Central memory CD8-positive, alpha-beta T cell (primary cell): ENCODE results near the gene BICDL1.
"Not testable (repeated sequence)": the region's sequence is repeated elsewhere in the genome, so short reads cannot be mapped to it uniquely, and the experiment has no call there.

Source experiments
- ATAC-seq: fragments of 150-1000 bp; cut with Tn5 transposase; replicated peaks from 2 replicates; pipeline ENCODE4 v1.10.0; 2022; ENCODE audit warnings: mild to moderate bottlenecking, moderate FRiP score, moderate number of reproducible peaks; ENCODE audit not compliant: poor library complexity, severe bottlenecking; ENCODE audit errors: extremely low read depth
- DNase-seq, 2 donors: peaks; one replicate each; pipeline ENCODE4 v3.0.0; 2021; ENCODE audit warnings: low spot score in 2 of 2
- H3K27ac Mint-ChIP-seq: one replicate; pipeline ENCODE4 v1.8.0; 2022; ENCODE audit warnings: low read depth, mild to moderate bottlenecking, moderate library complexity, mixed read lengths
- H3K27me3 Mint-ChIP-seq: one replicate; pipeline ENCODE4 v1.8.0; 2022; ENCODE audit warnings: mixed read lengths
- H3K36me3 Mint-ChIP-seq: one replicate; pipeline ENCODE4 v1.8.0; 2022; ENCODE audit warnings: mild to moderate bottlenecking, moderate library complexity, mixed read lengths; ENCODE audit not compliant: insufficient read depth
- H3K4me1 Mint-ChIP-seq: one replicate; pipeline ENCODE4 v1.8.0; 2022; ENCODE audit warnings: mixed read lengths
- H3K4me3 Mint-ChIP-seq: one replicate; pipeline ENCODE4 v1.8.0; 2022; ENCODE audit warnings: mild to moderate bottlenecking, moderate library complexity, mixed read lengths
- H3K9me3 Mint-ChIP-seq: one replicate; pipeline ENCODE4 v1.8.0; 2022; ENCODE audit warnings: mixed read lengths

BICDL1 gene

DNA sequence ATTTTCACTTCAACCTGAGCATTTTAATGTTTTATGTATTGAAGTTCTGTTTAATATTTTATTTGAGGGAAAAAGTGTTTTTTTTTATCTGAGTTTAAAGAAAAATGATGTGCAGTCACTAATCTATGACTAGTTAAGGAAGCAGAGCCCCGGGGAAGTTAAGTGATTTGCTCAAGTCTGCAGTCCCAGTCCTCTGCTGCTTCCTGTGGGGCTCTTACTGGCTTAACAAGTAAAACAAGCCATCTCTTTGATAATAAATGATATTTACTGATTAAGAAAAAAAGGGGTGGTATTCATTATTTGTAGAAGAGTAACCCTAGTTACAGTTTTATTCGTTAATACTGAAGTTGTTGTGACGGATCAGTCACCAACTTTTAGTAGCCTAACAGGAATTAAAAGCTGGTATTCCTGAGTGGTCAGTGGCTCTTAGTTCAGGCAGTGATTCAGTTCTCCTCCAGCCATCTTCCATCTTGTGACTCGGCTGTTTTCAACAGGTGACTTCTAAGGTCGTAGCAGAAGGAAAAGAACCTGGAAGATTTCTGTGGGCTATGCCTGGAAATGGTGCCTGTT is 21.7 kb downstream of the BICDL1 start:
- Mint-ChIP-seq H3K36me3 (peaks cover 48% of the 10 kb centered on the region), H3K4me3 (peak overlapping the region; percentile 56), H3K27me3 (no peaks in the 10 kb centered on the region), H3K9me3 (no peaks in the 10 kb centered on the region), H3K27ac (peak overlapping the region; percentile 99), H3K4me1 (peaks cover 83% of the 10 kb centered on the region)
- ATAC-seq (no peak), DNase-seq (no peak)

DNA sequence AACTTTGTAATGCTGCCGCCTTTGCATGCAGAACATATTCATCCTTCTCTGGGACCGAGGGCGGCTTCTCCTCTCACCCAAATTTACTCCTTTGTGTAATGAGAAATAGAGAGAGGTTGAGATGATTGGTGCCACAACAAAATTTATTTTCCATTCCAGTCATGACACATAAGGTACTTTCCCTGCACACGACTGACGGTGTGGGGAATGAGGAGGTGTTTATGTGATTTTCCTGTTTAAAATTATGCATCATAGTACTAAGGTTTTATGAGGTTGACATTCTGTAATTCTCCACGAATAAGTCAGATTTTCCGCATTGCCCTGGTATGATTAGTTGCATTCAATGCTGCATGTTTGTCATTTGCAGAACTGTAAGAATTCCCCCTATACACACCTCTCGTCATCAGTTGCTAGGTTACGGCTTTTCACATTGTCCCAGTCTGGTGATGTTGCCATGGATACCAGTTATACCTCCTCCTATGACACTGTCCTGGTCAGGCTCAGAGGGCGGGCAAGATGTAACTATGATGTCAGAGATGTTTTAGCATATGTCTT is 23.1 kb downstream of the BICDL1 start:
- H3K27ac Mint-ChIP-seq = peak overlapping the region; percentile 99
- H3K9me3 Mint-ChIP-seq = no peaks in the 10 kb centered on the region
- peak; percentile 34 to 86 for DNase-seq
- H3K36me3 Mint-ChIP-seq = peaks cover 46% of the 10 kb centered on the region
- H3K4me1 Mint-ChIP-seq = peaks cover 76% of the 10 kb centered on the region
- H3K4me3 Mint-ChIP-seq = peak overlapping the region; percentile 56
- peak; percentile 72 for ATAC-seq
- no peaks in the 10 kb centered on the region for H3K27me3 Mint-ChIP-seq

DNA sequence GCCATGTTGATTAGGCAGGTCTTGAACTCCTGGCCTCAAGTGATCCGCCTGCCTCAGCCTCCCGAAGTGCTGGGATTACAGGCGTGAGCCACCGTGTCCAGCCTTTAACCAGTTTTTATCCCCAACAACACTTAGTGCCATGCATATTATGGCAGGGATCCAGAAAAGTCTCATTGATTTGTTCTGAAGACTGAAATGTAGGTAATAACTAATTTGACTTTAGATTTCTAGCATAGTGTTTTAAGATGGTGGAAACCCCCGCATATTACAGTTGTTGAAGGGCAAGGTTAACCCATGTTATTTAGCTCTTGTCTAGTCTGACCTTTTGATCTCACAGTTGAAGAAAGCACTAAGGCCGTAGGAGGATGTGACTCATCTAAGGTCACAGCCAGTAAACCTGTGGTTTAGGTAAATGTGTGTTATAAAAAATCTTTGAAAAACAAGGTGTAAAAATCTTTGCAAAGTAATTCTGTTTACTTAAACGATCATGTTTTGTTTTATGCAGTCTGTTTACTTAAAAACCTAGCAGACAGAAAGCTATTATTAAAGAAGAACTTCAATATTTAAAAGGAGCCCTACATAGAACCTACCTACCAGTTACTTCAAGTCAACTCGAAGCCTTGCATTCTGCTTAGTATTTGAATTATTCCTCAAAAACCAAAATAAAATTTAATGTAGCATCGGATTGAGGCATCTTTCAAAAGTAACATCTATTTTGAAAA is 24.8 kb downstream of the BICDL1 start:
- peak; percentile 77 for ATAC-seq
- Mint-ChIP-seq H3K27ac (peak overlapping the region; percentile 99), H3K4me3 (peak overlapping the region; percentile 56), H3K36me3 (peaks cover 40% of the 10 kb centered on the region), H3K27me3 (no peaks in the 10 kb centered on the region), H3K9me3 (no peaks in the 10 kb centered on the region), H3K4me1 (peaks cover 64% of the 10 kb centered on the region)
- DNase-seq = peak in 1 of 2 donors; percentile 60

DNA sequence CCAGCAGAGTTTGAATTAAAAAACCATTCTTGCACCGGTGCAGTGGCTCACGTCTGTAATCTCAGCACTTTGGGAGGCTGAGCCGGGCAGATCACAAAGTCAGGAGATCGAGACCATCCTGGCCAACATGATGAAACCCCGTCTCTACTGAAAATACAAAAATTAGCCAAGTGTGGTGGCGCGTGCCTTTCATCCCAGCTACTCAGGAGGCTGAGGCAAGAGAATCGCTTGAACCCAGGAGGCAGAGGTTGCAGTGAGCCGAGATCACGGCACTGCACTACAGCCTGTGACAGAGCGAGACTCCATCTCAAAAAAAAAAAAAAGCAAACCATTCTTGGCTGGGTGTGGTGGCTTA is 25.3 kb downstream of the BICDL1 start:
- not testable (repeated sequence) for ATAC-seq, H3K27me3 Mint-ChIP-seq, H3K9me3 Mint-ChIP-seq
- H3K4me1 Mint-ChIP-seq = peaks cover 59% of the 10 kb centered on the region
- peak overlapping the region; percentile 99 for H3K27ac Mint-ChIP-seq
- peak overlapping the region; percentile 56 for H3K4me3 Mint-ChIP-seq
- peaks cover 38% of the 10 kb centered on the region for H3K36me3 Mint-ChIP-seq
- peak in 1 of 2 donors; percentile 18 for DNase-seq

DNA sequence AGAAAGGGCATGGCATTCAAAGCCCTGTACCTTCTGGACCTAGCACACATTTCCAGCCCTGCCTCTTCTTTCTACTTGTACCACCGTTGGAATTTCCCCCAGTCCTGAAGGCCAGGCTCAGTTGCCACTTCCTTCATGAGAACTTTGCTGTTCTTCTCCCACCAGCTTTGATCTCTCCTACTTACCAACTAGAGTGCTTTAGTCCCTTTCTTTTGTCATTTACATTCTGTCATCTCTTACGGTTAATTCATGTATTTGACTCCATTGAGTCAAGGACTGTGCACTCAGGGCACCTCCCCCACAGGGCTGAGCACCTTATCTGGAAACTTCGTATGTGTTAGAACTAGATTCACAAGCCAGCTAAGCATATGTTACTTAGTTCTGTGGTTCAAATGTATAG is 26.3 kb downstream of the BICDL1 start:
- Mint-ChIP-seq H3K4me3 (peak overlapping the region; percentile 56), H3K27me3 (no peaks in the 10 kb centered on the region), H3K9me3 (no peaks in the 10 kb centered on the region), H3K36me3 (peaks cover 36% of the 10 kb centered on the region), H3K27ac (peak overlapping the region; percentile 99), H3K4me1 (peaks cover 61% of the 10 kb centered on the region)
- DNase-seq (peak in 1 of 2 donors; percentile 19), ATAC-seq (no peak)

DNA sequence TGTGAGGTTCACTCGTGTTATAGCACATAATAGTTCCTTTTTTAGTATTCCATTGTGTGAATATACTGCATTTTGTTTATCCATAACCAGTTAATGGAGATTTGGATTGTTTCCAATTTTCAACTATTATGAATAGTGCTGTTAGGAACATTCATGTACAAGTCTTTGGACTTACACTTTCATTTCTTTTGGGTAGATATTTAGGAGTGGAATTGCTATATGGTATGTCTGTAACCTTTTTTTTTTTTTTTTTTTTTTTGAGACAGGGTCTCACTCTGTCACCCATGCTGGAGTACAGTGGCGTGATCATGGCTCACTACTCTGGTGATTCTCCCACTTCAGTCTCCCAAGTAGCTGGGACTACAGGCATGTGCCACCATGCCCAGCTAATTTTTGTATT is 27.2 kb downstream of the BICDL1 start:
- H3K36me3 Mint-ChIP-seq = peaks cover 33% of the 10 kb centered on the region
- H3K4me3 Mint-ChIP-seq = peak overlapping the region; percentile 29
- H3K9me3 Mint-ChIP-seq, ATAC-seq, H3K27me3 Mint-ChIP-seq, DNase-seq: not testable (repeated sequence)
- peak overlapping the region; percentile 99 for H3K27ac Mint-ChIP-seq
- H3K4me1 Mint-ChIP-seq = peaks cover 56% of the 10 kb centered on the region

DNA sequence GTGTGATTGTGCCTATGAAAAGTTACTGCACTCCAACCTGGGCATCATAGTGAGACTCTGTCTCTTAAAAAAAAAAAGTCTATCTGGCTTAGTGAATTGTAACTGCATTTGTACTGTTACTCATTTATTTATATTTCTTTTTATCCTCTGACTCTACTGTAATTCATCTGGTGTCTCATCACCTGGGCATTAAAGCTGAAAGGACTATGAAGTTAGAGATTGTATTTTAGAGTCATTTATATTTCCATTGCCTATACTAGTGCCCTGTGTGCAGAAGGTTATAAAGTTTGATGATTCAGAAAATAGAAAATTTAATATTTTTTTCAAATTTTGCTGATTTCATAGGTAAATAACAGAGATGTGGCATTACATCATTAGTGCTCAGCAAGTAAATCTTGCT is 30.2 kb downstream of the BICDL1 start:
- H3K9me3 Mint-ChIP-seq = peaks cover 5% of the 10 kb centered on the region
- peaks cover 36% of the 10 kb centered on the region for H3K4me1 Mint-ChIP-seq

DNA sequence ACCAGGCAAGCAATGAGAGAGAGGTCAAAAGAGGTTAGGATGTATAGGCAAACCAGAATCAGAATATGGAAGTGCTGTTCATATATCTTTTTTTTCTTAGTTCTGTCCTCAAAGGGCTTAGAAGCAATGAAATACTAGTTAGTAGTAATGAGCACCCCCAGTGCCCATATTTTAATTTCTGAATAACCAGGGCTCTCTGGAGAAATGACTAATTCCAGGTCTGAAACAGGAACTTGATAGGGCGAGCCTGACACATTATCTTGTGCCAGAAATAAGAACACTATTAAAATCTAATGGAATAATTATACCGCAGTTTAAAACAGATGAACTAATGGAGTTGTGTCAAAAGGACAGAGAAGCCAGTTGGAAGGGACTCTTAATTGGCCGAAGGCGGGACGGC is 30.9 kb downstream of the BICDL1 start:
- Mint-ChIP-seq H3K27me3 (no peaks in the 10 kb centered on the region), H3K4me3 (no peak overlapping the region), H3K4me1 (peaks cover 31% of the 10 kb centered on the region), H3K36me3 (peaks cover 13% of the 10 kb centered on the region), H3K27ac (peak overlapping the region; percentile 76), H3K9me3 (peaks cover 5% of the 10 kb centered on the region)
- DNase-seq = no peak
- no peak for ATAC-seq

More for the DNA sequence above, 30.2 kb downstream of the BICDL1 start:
- DNase-seq = no peak
- Mint-ChIP-seq H3K27me3 (no peaks in the 10 kb centered on the region), H3K27ac (no peak overlapping the region), H3K36me3 (peaks cover 14% of the 10 kb centered on the region), H3K4me3 (no peak overlapping the region)
- ATAC-seq = no peak

DNA sequence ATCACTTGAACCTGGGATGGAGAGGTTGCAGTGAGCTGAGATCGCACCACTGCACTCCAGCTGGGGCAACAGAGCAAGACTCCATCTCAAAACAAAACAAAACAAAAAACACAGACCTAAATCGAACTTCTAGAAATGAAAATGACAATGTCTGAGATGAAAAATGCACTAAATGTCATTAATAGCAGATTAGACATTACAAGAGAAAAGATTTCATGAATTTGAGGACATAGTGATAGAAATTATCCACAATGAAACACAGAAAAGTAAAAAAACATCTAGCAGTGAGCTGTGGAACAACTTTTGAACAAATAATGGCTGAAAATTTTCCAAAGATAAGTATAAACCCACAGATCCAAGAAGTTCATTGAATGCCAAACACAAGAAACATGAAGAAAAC is 35.2 kb downstream of the BICDL1 start:
- H3K36me3 Mint-ChIP-seq = peaks cover 5% of the 10 kb centered on the region
- H3K27ac Mint-ChIP-seq = no peak overlapping the region
- no peaks in the 10 kb centered on the region for H3K27me3 Mint-ChIP-seq
- H3K4me1 Mint-ChIP-seq = peaks cover 18% of the 10 kb centered on the region
- H3K4me3 Mint-ChIP-seq = no peak overlapping the region
- ATAC-seq (no peak), DNase-seq (no peak)
- H3K9me3 Mint-ChIP-seq = peaks cover 5% of the 10 kb centered on the region

DNA sequence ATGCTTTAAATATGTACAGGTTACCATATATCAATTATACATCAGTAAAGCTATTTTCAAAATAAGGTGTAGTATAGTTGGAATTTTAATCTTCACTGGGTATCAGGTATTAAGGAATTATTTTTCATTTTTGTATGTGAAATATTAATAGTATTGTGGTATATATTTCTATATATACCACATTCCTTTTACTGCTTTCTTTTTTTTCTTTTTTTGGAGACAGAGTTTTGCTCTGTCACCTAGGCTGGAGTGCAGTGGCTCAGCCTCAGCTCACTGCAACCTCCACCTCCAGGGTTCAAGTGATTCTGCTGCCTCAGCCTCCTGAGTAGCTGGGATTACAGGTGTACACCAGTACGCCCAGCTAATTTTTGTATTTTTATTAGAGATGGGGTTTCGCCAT is 36.6 kb downstream of the BICDL1 start:
- H3K9me3 Mint-ChIP-seq = peaks cover 5% of the 10 kb centered on the region
- peaks cover 12% of the 10 kb centered on the region for H3K4me1 Mint-ChIP-seq
- no peak overlapping the region for H3K27ac Mint-ChIP-seq
- DNase-seq (no peak), ATAC-seq (no peak)
- H3K36me3 Mint-ChIP-seq = peaks cover 5% of the 10 kb centered on the region
- no peaks in the 10 kb centered on the region for H3K27me3 Mint-ChIP-seq
- no peak overlapping the region for H3K4me3 Mint-ChIP-seq

DNA sequence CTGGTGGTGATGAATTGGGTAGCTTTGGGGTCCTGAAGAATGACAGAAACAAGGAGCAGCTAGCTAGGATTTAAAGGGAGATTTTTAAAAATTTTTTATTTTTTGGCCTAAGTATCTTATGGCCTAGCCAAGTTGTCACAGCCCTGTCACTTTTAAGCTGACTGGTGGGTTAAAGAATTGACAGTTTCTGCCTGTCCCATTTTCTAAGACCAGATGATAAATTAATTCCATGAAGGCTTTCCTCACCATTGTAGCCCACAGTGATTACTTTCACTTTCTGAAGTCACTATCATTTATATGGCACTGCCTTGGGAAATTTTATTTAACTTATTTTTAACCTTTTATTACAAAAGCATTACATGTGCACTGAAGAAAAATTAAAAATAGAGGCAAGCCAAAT is 43.2 kb downstream of the BICDL1 start:
- Mint-ChIP-seq H3K4me3 (no peak overlapping the region), H3K9me3 (no peaks in the 10 kb centered on the region), H3K4me1 (peaks cover 23% of the 10 kb centered on the region), H3K36me3 (peaks cover 3% of the 10 kb centered on the region), H3K27me3 (no peaks in the 10 kb centered on the region), H3K27ac (peak overlapping the region; percentile 59)
- ATAC-seq (no peak), DNase-seq (no peak)

DNA sequence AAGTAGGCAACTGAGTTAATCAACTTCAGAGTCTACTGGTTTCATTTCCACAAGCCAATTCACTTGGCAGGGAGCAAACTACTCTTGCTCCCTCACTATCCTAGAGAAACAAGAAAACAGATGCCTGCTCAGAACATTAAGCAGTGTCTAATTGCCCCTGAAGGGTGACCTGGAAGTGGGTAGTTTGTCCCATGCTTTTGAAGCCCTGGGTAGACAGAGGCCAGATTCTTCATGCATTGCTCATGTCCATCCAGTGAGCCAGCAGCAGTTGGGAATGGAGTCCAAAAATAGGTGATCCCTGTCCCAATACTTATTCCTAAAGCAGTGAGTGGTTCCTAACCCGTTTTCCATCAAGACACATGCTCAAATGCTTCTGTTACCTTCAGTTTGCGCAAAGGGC is 48.8 kb downstream of the BICDL1 start:
- Mint-ChIP-seq H3K27me3 (no peaks in the 10 kb centered on the region), H3K9me3 (no peaks in the 10 kb centered on the region), H3K4me3 (no peak overlapping the region), H3K27ac (no peak overlapping the region), H3K36me3 (peaks cover 5% of the 10 kb centered on the region), H3K4me1 (peaks cover 31% of the 10 kb centered on the region)
- no peak for ATAC-seq
- DNase-seq = no peak

DNA sequence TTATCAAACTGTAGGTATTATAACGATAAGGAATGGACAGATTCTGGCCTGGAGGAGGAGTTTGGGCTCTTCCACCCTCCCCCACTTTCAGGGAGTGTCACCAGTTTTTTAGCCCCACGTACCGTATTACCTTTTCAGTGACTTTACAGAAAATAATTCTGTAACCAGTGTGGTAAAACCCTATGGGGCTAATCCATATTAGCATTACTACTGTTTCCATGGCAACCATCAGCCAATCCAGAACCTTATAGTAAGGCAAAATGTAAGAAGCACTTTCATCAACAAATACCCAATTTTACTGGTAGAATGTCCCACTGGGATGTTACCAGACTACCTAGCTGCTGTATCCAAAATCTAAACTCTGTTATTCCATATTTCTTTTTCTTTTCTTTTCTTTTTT is 50.7 kb downstream of the BICDL1 start:
- Mint-ChIP-seq H3K36me3 (peaks cover 6% of the 10 kb centered on the region), H3K27me3 (no peaks in the 10 kb centered on the region), H3K4me1 (peaks cover 26% of the 10 kb centered on the region), H3K4me3 (no peak overlapping the region), H3K27ac (peak overlapping the region; percentile 87), H3K9me3 (no peaks in the 10 kb centered on the region)
- DNase-seq = no peak
- ATAC-seq = no peak
